GDM1 (cell line): Measurements from ENCODE around the gene NLRP1.
A peak's percentile ranks its signal among the peaks of the same experiment; 100 is the strongest.

Experiments
- DNase-seq: peaks from one replicate; lab custom pipeline; 2025; lab: John Stamatoyannopoulos, UW

Gene NLRP1

GRCh38 chr17:5584383-5585286 lies at the start of gene NLRP1:
Gene NLRP1 (minus strand): TSS chr17:5584509. CDS start chr17:5583957, 552 bp downstream.
- DNase-seq = peak; percentile 90

GRCh38 chr17:5631958-5632590 lies 47.8 kb upstream of the NLRP1 start:
- no peak for DNase-seq

GRCh38 chr17:5630434-5630833 lies 46.1 kb upstream of the NLRP1 start:
- DNase-seq = no peak

- DNase-seq = no peak
These were observed 44.8 kb upstream of the NLRP1 start for GRCh38 chr17:5629128-5629527.

GRCh38 chr17:5628262-5628661 lies 44.0 kb upstream of the NLRP1 start:
- no peak for DNase-seq

- DNase-seq = no peak
These were observed 39.9 kb upstream of the NLRP1 start for GRCh38 chr17:5624211-5624610.

GRCh38 chr17:5621729-5622128 lies 37.4 kb upstream of the NLRP1 start:
- DNase-seq = no peak

GRCh38 chr17:5621026-5621425 lies 36.7 kb upstream of the NLRP1 start:
- DNase-seq = no peak

GRCh38 chr17:5619088-5619740 lies 34.9 kb upstream of the NLRP1 start:
- no peak for DNase-seq

GRCh38 chr17:5618476-5618875 lies 34.2 kb upstream of the NLRP1 start:
- no peak for DNase-seq

GRCh38 chr17:5615476-5615875 lies 31.2 kb upstream of the NLRP1 start:
- DNase-seq = no peak

GRCh38 chr17:5610956-5611355 lies 26.6 kb upstream of the NLRP1 start:
- DNase-seq = peak; percentile 22

- no peak for DNase-seq
These were observed 24.2 kb upstream of the NLRP1 start for GRCh38 chr17:5608399-5609112.

GRCh38 chr17:5607946-5608345 lies 23.6 kb upstream of the NLRP1 start:
- DNase-seq = no peak

GRCh38 chr17:5605452-5605851 lies 21.1 kb upstream of the NLRP1 start:
- DNase-seq = no peak

GRCh38 chr17:5600041-5600440 lies 15.7 kb upstream of the NLRP1 start:
- no peak for DNase-seq

- no peak for DNase-seq
These were observed 14.1 kb upstream of the NLRP1 start for GRCh38 chr17:5598457-5598856.

- no peak for DNase-seq
These were observed 12.1 kb upstream of the NLRP1 start for GRCh38 chr17:5596421-5596820.

- DNase-seq = no peak
These were observed 11.5 kb upstream of the NLRP1 start for GRCh38 chr17:5595831-5596230.

GRCh38 chr17:5592382-5592781 lies 8.1 kb upstream of the NLRP1 start:
- DNase-seq = no peak

- DNase-seq = no peak
These were observed 7.7 kb upstream of the NLRP1 start for GRCh38 chr17:5591966-5592365.

- DNase-seq = no peak
These were observed 4.3 kb upstream of the NLRP1 start for GRCh38 chr17:5588584-5588983.
